Astrocyte of the spinal cord (primary cell): ENCODE results near the gene ARHGAP12.
A peak's percentile ranks its signal among the peaks of the same experiment; 100 is the strongest.

Experiments used
- DNase-seq: peaks from one replicate; pipeline ENCODE4 v3.0.0; 2011; ENCODE audit warnings: low read depth, low spot score
- H3K4me3 ChIP-seq: 2 replicates; pipeline ENCODE4 v1.5.1; 2011; ENCODE audit warnings: low read depth, mild to moderate bottlenecking, low read length, moderate library complexity
- in situ Hi-C: cut with HindIII; loops from 2 replicates; pipeline ENCODE4 v1.10.0; 2017; ENCODE audit warnings: low sequenced_read_pairs
- TF ChIP-seq, protein P1 (sequence below): IDR thresholded peaks from 2 replicates; pipeline ENCODE4 v1.5.1; 2012; ENCODE audit warnings: low read depth, mild to moderate bottlenecking, low read length, inconsistent platforms

ARHGAP12 gene

DNA sequence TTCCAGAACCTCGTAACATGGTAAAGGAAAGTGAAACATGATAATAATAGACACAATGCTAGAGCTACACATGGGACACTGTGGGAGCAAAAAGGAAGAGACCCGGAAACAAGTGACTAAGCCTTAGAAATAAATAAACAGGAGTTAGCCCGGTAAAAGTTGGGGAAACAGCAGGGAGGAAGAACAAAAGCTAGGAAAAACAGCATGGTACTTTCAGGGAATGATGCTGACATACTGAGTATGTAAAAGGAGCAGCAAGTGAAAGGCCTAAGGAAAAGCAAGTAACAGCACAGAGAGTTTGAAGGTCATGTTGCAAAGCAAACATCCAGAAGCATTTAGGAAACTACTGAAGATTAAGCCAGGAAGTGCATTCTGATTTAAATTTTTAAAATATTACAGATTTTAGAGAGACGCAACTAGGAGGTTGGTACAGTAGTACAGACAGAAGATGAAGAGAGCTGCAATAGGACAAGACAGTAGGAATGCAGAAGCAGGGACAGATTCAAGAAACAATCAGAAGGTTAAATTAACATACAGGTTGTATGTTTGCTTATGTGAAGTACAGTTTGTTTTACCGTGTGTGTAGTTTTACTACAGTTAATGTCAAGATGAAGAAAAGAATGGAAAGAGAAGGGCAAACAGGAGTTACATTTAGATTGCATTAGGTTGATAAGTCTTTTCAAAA, 63.7 kb downstream of the ARHGAP12 start:
- TF ChIP-seq, protein P1, sequence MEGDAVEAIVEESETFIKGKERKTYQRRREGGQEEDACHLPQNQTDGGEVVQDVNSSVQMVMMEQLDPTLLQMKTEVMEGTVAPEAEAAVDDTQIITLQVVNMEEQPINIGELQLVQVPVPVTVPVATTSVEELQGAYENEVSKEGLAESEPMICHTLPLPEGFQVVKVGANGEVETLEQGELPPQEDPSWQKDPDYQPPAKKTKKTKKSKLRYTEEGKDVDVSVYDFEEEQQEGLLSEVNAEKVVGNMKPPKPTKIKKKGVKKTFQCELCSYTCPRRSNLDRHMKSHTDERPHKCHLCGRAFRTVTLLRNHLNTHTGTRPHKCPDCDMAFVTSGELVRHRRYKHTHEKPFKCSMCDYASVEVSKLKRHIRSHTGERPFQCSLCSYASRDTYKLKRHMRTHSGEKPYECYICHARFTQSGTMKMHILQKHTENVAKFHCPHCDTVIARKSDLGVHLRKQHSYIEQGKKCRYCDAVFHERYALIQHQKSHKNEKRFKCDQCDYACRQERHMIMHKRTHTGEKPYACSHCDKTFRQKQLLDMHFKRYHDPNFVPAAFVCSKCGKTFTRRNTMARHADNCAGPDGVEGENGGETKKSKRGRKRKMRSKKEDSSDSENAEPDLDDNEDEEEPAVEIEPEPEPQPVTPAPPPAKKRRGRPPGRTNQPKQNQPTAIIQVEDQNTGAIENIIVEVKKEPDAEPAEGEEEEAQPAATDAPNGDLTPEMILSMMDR = no peak
- in situ Hi-C loops = no loop called here
- DNase-seq = peak; percentile 58
- no peak overlapping the region for H3K4me3 ChIP-seq

DNA sequence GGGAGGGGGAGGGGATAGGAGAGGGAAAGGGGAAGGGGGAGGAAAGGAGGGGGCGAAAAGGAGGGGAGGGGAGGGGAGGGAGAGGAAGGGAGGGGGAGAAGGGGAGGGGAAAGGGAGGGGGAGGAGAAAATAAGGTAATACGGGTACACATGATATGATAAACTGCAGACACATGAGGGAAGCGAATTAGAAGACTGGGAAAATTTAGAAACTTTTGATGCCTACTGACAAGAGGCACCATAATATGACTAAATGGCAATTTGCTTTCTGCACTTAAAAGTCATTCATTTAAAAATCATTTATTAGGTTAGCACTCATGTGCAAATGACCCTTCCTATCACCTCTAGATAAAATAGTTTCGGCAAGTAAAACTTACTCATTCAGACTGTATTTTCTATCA, 73.6 kb downstream of the ARHGAP12 start:
- no peak overlapping the region for H3K4me3 ChIP-seq
- DNase-seq = no peak
- TF ChIP-seq, protein P1 = no peak
- in situ Hi-C loops = no loop called here

DNA sequence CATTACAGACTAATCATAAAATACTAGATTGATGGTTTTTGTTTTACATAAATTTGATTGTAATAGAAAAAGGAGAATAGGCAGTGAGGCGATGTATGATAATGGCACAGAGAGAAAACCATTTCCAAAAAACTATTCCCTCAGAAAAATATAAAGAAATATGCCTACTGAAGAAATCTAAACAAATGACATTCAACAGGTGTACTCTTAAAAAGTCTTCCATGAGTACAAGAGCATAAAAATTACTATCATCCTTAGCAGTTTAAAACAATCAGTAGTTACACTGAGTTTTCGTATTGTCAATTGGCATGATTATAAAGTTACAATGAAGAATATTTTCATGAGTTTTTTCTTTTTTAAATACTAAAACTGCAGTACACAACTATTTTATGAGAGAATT, 75.0 kb downstream of the ARHGAP12 start:
- in situ Hi-C loops = no loop called here
- TF ChIP-seq, protein P1 = no peak
- no peak overlapping the region for H3K4me3 ChIP-seq
- no peak for DNase-seq

DNA sequence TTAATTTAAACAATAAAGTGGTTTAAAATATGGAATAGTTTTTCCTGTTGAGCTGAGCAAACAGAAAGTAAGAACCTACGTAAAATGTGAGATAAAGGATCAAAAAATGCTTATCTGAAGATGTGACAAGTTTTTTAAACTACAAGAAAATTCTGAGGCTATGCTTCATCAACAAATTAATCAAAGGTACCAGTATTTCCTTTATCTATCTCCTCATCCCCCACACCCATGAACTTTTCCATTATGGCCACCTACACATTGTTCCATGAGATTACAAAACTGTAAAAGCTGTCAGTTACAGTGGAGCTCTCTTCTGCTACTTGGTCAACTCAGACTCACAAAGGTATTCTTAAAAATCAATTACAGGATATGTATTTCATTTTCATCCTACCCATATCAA, 77.4 kb downstream of the ARHGAP12 start:
- in situ Hi-C loops = no loop called here
- TF ChIP-seq, protein P1 = no peak
- no peak overlapping the region for H3K4me3 ChIP-seq
- DNase-seq = no peak

DNA sequence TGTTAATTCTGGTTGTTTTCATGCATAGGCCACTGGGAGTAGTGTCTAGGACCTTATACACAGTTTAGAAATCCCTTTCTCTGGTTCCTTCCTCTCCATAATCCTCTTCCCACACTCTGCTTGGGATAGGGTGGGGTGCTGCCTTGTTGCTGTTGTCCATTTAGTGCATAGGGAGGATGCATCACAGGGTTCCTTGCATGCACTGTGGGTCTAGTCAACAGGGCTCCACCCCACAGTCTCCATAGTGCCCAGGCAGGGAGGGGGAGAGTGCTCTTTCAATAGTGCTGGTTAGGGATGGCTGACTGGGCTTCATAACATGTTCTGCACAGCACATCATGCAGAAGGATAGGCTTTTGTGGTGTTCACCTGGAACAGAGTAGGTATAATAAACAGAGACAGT, 81.1 kb downstream of the ARHGAP12 start:
- DNase-seq = no peak
- in situ Hi-C loops = no loop called here

DNA sequence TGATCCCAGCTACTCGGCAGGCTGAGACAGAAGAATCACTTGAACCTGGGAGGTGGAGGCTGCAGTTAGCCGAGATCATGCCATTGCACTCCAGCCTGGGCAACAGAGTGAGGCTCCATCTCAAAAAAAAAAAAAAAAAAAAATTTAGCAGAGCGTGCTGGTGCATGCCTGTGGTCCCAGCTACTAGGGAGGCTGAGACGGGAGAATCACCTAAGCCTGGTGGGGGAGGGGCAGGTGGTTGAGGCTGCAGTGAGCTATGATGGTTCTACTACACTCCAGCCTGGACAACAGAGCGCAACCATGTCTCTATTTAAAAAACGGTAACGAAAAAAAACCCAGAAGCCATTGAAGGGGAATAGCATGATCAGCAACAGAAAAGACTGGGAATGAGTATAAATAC, 89.9 kb downstream of the ARHGAP12 start:
- in situ Hi-C loops = no loop called here
- TF ChIP-seq, protein P1 = no peak
- H3K4me3 ChIP-seq = no peak overlapping the region
- DNase-seq = no peak

More for the DNA sequence above, 81.1 kb downstream of the ARHGAP12 start:
- no peak overlapping the region for H3K4me3 ChIP-seq
- TF ChIP-seq, protein P1 = no peak
